OCI-M2 (cell line): ENCODE results near the gene OAS3.
"Not testable (repeated sequence)": the region's sequence is repeated elsewhere in the genome, so short reads cannot be mapped to it uniquely, and the experiment has no call there.

Experiments used
- DNase-seq: peaks from one replicate; lab custom pipeline; 2025; ENCODE audit not compliant: unreplicated experiment; lab: John Stamatoyannopoulos, UW

The OAS3 gene

DNA sequence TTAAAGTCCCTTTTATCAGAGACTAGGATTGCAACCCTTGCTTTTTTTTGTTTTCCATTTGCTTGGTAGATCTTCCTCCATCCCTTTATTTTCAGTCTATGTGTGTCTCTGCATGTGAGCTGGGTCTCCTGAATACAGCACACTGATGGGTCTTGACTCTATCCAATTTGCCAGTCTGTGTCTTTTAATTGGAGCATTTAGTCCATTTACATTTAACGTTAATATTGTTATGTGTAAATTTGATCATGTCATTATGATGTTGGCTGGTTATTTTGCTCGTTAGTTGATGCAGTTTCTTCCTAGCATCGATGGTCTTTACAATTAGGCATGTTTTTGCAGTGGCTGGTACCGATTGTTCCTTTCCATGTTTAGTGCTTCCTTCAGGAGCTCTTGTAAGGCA lies 18.9 kb downstream of the OAS3 start:
- DNase-seq: not testable (repeated sequence)

DNA sequence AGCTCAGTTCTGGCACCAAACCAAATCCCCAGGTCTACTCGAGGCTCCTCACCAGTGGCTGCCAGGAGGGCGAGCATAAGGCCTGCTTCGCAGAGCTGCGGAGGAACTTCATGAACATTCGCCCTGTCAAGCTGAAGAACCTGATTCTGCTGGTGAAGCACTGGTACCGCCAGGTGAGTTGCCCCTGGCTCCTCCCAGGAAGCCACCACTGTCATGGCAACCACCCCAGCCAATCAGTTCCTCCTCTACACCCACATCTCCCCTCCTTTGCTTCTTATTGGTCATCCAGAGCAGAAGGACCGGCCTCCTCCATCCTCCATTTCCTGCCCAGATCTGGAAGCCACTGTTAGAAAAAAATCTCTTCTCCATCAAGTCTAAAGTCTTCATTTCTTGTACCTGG lies 22.8 kb downstream of the OAS3 start:
- no peak for DNase-seq

DNA sequence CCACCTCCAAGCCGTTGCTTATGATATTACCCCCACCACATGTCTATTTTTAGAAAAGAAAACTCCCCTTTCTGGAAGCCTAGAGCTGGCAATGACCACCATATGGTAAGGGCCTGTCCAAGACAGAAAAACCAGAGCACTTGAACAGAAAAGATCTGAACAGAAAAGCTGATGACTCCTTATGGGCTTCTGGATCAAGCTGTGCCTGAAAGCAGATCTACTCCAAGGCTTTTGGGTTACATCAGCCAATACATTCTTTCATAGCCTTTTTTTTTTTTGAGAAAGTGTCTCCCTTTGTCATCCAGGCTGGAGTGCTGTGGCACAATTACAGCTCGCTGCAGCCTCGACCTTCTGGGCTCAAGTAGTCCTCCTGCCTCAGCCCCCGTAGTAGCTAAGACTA lies 23.3 kb downstream of the OAS3 start:
- no peak for DNase-seq

DNA sequence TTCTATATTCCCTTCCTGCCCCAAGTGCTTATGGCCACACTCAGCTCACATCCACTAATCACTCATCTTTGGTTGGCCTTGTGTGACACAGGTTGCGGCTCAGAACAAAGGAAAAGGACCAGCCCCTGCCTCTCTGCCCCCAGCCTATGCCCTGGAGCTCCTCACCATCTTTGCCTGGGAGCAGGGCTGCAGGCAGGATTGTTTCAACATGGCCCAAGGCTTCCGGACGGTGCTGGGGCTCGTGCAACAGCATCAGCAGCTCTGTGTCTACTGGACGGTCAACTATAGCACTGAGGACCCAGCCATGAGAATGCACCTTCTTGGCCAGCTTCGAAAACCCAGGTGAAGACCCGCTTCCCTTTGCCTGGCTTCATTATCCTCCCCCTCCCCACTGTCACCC lies 24.3 kb downstream of the OAS3 start:
- no peak for DNase-seq

DNA sequence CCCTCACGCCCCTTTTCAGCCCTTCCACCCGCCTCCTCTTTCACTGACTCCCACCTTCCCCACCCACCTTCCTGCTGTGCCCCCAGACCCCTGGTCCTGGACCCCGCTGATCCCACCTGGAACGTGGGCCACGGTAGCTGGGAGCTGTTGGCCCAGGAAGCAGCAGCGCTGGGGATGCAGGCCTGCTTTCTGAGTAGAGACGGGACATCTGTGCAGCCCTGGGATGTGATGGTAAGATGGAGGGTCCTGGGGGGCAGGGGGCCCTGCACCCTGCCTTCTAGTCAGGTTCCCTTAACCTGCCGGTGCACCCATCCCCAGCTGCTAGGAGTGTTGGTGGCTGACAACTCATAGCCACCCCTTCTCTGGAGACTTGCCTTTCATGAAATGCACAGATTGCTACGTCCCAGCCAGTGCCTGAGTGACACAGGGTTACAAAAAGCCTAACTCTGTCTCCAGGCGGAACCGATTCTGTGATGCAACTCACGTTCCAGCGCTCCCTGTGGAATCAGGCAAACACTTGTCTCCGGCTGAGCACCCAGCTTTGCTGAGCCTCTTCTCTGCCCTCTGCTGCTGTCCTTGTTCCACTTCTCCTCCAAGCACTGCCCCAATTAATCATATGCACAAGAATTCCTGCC lies 25.1 kb downstream of the OAS3 start:
- no peak for DNase-seq

DNA sequence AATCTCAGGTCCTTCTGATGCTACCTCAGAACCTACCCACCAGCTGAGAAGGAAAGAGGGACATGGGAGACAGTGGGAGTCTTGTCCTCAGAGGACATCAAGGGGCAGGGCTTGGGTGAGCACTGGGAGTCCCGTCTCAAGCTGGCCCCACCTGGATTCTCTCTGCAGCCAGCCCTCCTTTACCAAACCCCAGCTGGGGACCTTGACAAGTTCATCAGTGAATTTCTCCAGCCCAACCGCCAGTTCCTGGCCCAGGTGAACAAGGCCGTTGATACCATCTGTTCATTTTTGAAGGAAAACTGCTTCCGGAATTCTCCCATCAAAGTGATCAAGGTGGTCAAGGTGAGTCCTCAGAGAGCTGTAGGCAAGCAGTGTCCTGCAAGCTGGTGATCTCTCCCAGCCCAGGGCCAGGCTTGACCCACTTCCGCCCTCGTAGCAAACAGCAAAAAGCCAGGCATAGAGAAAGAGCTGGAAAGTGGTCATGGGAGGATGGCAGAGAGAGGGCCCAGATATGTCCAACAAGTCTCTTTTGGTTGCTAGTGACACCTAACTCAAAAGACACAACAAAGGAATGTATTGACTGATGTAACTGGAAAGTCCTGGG lies 25.9 kb downstream of the OAS3 start:
- no peak for DNase-seq

DNA sequence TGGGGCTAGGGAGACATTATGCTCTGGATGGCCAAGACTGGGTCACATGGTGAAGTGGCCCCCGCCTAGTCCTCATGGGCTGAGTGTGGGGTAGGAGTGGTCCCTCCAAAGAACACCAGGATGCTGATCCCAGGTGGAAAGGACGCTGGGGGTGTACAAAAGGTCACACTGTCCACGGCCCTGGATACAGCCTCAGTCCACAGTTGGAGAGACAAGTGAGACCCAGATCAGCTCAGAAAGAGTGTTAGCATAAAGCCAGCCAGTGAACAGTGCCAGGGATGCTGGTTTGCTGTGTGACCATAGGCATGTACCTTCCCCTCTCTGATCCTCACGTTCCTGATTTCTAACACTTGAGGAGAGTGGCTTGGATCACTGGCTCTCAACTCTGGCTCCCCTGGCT lies 26.6 kb downstream of the OAS3 start:
- DNase-seq: no peak

DNA sequence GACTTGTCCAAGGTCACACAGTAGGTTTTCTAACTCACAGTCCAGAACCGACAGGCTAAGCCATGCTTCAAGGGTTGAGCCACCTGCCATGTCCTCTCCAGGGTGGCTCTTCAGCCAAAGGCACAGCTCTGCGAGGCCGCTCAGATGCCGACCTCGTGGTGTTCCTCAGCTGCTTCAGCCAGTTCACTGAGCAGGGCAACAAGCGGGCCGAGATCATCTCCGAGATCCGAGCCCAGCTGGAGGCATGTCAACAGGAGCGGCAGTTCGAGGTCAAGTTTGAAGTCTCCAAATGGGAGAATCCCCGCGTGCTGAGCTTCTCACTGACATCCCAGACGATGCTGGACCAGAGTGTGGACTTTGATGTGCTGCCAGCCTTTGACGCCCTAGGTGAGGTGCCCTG lies 27.4 kb downstream of the OAS3 start:
- DNase-seq: no peak

DNA sequence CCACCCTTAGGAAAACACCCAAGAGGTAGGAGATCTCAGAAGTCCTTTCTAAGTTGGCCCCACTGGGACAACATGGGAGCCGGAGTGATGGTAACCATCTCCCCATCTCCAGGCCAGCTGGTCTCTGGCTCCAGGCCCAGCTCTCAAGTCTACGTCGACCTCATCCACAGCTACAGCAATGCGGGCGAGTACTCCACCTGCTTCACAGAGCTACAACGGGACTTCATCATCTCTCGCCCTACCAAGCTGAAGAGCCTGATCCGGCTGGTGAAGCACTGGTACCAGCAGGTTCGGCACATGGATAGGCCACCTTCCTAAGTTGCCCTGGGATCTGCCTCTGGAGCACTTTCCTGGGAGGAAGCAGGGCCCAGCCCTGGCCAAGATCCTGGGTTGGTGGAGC lies 29.0 kb downstream of the OAS3 start:
- no peak for DNase-seq

DNA sequence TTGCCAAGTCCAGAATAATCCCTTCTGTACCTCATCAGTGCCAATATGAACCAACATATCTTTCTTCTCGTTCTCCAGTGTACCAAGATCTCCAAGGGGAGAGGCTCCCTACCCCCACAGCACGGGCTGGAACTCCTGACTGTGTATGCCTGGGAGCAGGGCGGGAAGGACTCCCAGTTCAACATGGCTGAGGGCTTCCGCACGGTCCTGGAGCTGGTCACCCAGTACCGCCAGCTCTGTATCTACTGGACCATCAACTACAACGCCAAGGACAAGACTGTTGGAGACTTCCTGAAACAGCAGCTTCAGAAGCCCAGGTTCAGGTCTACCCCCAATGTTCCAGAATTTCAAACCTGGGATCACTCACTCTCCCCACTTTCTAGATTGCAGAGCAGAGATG lies 29.6 kb downstream of the OAS3 start:
- DNase-seq: no peak

DNA sequence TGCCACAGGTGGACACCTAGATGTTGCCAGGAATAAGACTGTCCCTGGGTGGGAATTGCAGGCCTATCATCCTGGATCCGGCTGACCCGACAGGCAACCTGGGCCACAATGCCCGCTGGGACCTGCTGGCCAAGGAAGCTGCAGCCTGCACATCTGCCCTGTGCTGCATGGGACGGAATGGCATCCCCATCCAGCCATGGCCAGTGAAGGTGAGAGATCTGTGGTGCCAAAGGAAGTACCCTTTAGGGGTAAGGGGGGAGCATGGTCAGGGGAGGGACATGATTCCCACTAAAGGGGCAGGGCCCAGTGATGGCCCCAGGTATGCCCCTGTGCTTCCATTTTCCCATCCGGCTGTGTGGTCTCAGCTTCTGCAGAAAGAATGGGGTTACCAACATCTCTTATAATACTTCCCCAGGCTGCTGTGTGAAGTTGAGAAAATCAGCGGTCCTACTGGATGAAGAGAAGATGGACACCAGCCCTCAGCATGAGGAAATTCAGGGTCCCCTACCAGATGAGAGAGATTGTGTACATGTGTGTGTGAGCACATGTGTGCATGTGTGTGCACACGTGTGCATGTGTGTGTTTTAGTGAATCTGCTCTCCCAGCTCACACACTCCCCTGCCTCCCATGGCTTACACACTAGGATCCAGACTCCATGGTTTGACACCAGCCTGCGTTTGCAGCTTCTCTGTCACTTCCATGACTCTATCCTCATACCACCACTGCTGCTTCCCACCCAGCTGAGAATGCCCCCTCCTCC lies 31.5 kb downstream of the OAS3 start:
- DNase-seq: no peak

DNA sequence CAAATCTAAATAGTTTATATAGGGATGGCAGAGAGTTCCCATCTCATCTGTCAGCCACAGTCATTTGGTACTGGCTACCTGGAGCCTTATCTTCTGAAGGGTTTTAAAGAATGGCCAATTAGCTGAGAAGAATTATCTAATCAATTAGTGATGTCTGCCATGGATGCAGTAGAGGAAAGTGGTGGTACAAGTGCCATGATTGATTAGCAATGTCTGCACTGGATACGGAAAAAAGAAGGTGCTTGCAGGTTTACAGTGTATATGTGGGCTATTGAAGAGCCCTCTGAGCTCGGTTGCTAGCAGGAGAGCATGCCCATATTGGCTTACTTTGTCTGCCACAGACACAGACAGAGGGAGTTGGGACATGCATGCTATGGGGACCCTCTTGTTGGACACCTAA lies 32.1 kb downstream of the OAS3 start:
- no peak for DNase-seq

DNA sequence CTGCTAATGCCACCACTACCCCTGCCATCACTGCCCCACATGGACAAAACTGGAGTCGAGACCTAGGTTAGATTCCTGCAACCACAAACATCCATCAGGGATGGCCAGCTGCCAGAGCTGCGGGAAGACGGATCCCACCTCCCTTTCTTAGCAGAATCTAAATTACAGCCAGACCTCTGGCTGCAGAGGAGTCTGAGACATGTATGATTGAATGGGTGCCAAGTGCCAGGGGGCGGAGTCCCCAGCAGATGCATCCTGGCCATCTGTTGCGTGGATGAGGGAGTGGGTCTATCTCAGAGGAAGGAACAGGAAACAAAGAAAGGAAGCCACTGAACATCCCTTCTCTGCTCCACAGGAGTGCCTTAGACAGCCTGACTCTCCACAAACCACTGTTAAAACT lies 33.0 kb downstream of the OAS3 start:
- no peak for DNase-seq

DNA sequence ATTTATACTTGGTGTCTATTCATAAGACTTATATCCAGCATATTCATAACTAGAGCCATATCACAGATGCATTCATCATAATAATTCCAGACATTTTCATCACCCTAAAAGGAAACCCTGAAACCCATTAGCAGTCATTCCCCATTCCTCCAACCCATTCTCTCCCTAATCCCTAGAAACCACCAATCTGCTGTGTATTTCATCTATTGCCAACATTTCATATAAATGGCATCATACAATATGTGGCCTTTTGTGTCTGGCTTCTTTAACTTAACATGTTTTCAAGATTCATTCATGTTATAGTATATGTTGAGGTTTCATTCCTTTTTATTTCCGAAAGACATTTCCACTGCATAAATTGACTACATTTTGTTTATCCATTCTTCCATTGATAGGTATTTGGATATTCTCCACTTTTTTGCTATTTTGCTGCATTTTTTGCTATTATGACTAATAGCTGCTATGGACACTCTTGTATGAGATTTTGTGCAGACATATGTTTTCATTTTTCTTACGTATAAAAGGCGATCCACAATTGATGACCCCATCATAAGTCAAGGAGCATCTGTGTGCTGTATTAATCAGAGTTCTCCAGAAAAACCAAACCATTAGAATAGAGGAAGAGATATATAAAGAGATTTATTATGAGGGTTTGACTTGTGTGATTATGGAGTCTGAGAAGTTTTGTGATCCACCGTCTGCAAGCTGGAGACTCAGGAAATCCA lies 34.9 kb downstream of the OAS3 start:
- no peak for DNase-seq

DNA sequence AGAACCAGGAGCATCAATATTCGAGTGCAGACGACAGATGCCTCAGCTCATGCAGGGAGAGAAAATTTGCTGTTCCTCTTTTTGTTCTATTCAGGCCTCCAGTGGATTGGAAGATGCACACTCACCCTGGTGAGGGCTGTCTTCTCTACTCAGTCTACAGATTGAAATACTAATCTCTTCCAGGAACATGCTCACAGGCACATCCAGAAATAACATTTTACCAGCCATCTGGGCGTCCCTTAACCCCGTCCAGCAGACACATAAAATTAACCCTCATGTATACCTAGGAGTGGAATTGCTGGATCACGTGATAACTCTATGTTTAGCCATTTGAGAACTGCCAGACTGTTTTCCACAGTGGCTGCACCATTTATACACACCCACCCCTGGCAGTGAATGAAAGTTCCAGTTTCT lies 35.6 kb downstream of the OAS3 start:
- no peak for DNase-seq

DNA sequence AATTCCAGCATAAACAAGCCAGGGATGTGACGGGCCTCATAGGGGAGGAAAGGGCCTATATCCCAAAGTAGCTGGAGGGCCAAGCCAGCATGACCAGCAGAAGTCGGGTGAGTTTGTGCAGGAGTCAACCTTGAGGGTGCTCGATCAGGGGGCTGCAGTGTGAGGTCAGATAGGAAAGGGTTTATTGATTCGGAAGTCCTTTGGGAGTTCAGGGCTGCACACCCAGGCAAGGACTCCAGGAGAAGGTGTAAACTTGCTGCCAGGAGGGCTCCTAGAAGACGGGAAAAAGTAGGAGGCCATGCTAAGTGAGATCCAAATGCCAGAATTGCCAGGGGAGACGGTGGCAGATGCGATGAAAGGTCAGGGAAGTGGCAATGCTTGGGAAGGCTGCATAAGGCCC lies 36.6 kb downstream of the OAS3 start:
- DNase-seq: no peak

DNA sequence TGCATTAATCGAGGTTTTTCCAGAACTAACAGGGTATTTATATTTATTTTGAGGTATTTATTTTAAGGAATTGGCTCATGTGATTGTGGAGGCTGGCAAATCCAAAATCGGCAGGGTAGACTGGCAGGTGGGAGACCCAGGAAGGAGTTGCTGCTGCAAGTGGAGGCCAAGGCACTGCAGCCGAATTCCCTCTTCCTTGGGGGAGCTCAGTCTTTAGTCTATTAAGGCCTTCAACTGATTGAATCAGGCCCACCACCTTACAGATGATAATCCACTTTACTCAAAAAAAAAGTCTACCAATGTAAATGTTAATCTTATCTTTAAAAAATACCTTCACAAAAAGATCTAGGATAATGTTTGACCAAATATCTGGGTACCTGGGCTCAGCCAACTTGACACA lies 38.9 kb downstream of the OAS3 start:
- DNase-seq: no peak

DNA sequence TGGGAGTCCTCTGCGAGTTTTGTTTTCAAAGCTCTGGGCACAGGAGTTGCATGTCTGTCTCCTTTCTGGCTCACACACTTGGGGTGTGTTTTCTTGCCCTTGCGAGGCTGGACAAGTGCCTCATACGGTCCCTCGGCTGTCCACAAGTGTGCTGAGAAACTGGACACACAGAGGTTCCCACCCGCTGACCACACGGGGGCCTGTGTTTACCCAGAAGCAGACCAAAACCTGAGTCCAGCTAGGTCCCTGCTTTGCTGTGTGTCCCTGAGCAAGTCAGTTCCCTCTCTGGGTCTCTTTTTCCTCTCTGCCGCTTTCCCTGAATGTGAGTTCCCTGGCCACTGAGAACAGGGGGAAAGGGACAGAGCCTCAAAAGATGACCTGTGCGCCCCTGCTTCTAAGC lies 39.4 kb downstream of the OAS3 start:
- no peak for DNase-seq

DNA sequence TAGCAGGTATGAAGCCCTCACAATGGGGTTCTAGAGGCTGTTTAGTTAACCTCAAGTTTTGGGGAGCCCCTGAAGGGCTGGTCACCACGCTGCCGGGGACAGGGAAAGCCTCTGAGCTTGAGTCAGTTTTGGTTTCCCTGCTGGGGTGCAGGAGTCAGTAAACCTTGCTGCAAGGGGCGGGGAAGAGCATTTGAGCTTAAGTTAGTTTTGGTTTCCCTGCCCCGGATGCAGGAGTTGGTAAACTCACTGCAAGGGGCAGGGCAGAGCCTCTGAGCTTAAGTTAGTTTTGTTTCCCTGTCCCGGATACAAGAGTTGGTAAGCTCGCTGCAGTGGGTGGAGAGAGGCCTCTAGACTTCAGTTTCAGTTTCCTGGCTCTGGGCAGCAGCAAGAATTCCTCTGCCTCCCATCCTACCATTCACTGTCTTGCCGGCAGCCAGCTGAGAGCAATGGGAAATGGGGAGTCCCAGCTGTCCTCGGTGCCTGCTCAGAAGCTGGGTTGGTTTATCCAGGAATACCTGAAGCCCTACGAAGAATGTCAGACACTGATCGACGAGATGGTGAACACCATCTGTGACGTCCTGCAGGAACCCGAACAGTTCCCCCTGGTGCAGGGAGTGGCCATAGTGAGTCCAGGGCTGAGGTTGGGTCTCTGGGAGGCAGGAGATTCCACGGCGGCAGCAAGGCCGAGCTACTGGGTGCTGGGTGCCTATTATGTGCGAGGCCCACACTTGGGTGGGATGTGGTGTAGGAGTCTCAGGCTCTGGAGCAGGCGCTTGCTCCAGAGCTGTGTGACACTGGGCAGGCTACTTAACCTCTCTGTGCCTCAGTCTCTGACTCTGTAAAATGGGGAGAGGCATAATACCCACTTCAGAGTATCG lies 40.1 kb downstream of the OAS3 start, which contains the start of gene OAS2:
TSS of gene OAS2 (plus strand) at position 357 of the 878 bp plus-strand sequence. CDS start at position 447, 90 bp downstream.
- no peak for DNase-seq

DNA sequence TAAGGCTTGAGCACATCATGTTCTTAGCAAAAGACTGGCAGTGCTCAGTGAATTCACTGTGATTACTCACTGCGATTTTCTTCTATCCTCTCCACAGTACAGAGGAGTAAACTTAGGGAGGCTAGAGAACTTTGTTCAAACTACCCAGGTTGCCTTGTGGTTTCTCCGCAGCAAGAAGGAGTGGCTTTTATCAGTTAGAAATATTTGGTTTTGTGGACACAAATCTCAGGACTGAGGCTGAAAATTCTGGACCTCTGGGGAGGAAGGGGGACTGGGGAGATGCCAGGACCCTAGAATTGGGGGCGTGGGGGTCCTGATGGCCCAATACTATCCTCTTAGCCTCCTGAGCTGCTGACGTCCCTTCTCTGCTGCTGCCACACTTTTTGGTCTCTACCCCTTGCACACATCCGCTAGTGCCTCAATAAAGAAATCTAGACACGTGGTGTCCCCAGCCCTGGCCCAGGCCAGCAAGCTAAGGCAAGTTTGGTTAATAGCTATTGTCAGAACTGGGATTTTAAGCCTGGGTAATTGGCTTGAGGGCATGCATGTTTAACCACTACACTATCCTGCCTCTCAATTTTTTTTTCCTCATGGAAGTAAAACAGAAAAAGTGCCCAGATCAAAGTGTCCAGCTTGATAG lies 40.9 kb downstream of the OAS3 start:
- no peak for DNase-seq
